Stimulated activated CD4-positive, alpha-beta T cell treated with anti-CD3 and anti-CD28 coated beads, Interleukin-4, amount 100 ng/mL, for 1 hour (primary cell): ENCODE data around the gene GPR160.

ENCODE experiments used
- DNase-seq: peaks from one replicate; pipeline ENCODE4 v3.0.0-alpha.2; 2020

The GPR160 gene

DNA sequence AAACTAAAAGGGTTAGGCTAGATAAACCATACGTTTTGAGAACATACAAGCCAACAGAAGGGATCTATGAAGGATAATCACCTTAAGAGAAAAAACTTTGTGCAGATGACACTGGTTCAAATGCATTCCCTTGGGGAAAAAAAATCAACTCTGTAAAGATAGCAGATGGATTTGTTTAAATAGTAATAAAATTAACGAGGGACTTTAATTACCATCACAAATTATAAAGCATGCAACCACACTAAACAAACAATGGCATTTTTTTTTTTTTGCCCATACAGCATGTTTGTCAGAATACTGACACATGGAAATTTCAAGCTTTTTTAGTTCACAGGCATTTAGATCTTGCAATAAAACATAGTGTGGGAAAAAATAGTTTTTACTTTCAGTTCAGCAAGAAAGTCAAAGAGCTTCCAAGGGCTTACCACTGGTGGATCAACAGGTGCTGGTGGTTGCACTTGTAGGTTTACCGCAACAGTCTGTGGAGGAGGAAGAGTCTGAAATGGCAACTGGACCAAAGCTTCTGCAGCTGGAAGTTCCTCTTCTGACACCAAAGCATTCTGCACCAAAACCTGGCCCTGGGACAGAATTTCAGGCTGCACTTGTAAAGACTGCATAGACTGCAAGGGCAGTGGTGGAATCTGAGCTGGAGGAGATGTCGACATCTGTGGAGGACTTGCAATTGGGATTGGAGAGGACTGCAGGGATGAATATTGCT lies 90.6 kb downstream of the GPR160 start:
- DNase-seq, result no peak

- DNase-seq, result no peak
These were observed 91.2 kb downstream of the GPR160 start for GRCh38 chr3:170128977-170129431.

DNA sequence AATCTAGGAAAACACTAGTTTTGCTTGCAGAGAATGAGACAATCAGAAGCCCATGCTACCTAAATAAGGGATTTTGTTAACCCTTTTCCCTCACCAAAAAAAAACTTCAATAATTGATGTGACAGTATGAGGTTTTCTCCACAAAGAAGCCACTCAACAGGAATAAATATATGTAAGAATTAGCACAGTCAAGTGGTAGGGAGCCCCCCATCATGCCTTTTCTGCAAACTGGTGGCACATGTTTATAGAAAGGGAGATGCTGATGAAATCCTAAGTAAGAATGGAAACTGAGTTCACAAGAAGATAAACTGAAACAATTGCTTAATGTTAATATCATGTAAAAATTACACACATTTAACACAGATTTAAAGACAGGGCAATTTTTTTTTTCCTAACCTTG lies 92.7 kb downstream of the GPR160 start:
- DNase-seq, result no peak

- no peak for DNase-seq
These were observed 94.5 kb downstream of the GPR160 start for GRCh38 chr3:170132335-170132734.
